ENCODE measurements around the gene PAM.

- TF ChIP-seq POLR2A (IDR thresholded peaks at IDR 0.05; ENCODE audit: low read depth, low read length): no peak
- TF ChIP-seq POU2F2 (IDR thresholded peaks at IDR 0.05; ENCODE audit: low read depth, low read length): no peak
- TF ChIP-seq TAF1 (IDR thresholded peaks at IDR 0.05; ENCODE audit: low read depth, low read length): no peak
- no peak for TF ChIP-seq POLR2AphosphoS5 (IDR thresholded peaks at IDR 0.05; ENCODE audit: low read depth, low read length)
These were observed 203.4 kb downstream of the PAM start for GRCh38 chr5:102958481-102959011.

Measured in GM12891 (cell line).